ENCODE measurements around the gene PTGDS. TPM values are rescaled to one million over a fixed set of nuclear protein-coding genes. Genes with fewer than 3 reads are reported as not detected.
A peak's percentile ranks its signal among the peaks of the same experiment; 100 is the strongest.

Gene PTGDS
- total and polyA plus RNA-seq, 9 of the 15 experiments (the other 6 are each of a cell fraction or from before 2014, with no cell fraction given): 0.46 to 7.1 (median 2.0) TPM

DNA sequence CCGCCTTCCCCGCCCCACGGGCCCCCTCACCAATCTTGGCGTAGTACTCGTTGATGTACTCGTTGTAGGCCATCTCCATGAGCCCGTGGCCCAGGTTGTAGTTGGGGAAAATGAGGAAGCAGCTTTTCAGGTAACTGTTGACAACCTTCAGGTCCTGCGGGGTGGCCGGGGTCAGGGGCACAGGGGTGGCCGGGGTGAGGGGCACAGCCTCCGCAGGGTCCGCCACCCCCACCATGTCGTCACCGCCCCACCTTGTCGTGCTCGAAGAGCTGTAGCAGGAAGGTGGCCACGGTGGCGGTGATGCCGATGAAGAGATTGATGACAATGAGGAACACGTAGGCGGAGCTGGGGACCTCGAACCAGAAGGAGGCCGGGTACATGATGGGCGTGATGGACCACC lies 33.9 kb downstream of the PTGDS start:
- ChIA-PET POLR2A (interaction anchor here (0.6 to 1.5 kb wide), 2 partner anchors 11 to 159 kb away, joined by 3 to 4 read pairs; no protein-coding TSS in a partner anchor), CTCF (ENCODE audit: low intra/inter-chr PET ratio) (no interaction called here)
- Histone ChIP-seq H4K20me1 (replicated peaks; ENCODE audit: control insufficient read depth, insufficient read depth, low read length) (no peaks in the 10 kb centered on the region), H3K9me3 (replicated peaks; ENCODE audit: control insufficient read depth, insufficient read depth, low read depth, low read length) (no peaks in the 10 kb centered on the region), H3K9me1 (ENCODE audit: control insufficient read depth, insufficient read depth, low read length) (no peaks in the 10 kb centered on the region), H3K4me2 (ENCODE audit: insufficient read depth, low read length) (no peak overlapping the region), H3K27me3 (ENCODE audit: control insufficient read depth in 2 of 2, insufficient read depth in 2 of 2, low read length in 2 of 2) (no peaks in the 10 kb centered on the region), H2AFZ (ENCODE audit: low read depth, low read length) (no peak overlapping the region), H3K36me3 (ENCODE audit: control insufficient read depth, insufficient read depth, low read length) (no peaks in the 10 kb centered on the region), H3K9ac (ENCODE audit: insufficient read depth in 1 of 2, low read depth in 2 of 2, low read length in 2 of 2) (no peak overlapping the region), H3K79me2 (ENCODE audit: control insufficient read depth, insufficient read depth, low read length) (no peaks in the 10 kb centered on the region), H3K4me3 (no peak overlapping the region), H3K27ac (ENCODE audit: extremely low read depth, low read depth, low read length) (no peak overlapping the region), H3K4me1 (replicated peaks in 1 of 2; ENCODE audit: control insufficient read depth in 2 of 2, insufficient read depth in 2 of 2, low read length in 2 of 2) (peaks cover 0 to 76% of the 10 kb centered on the region in 2 experiments; a peak in 2 of 5 replicates)
- no TSS peak for BruUV-seq (replicated peaks)
- in situ Hi-C loops (cut with MboI) (no loop called here), intact Hi-C loops (cut with micrococcal nuclease) (no loop called here)
- 77% methylated on average over 12 of the region's 24 CpGs for WGBS (ENCODE audit: insufficient coverage, low coverage, missing lambda C conversion rate)
- no peak for DNase-seq (ENCODE audit: extremely low read depth in 1 of 4, low spot score in 3 of 4)
- TF ChIP-seq STAG1 (CRISPR knock-in tag; IDR thresholded peaks at IDR 0.05; ENCODE audit: borderline replicate concordance): no peak
- no peak for ATAC-seq
- FAIRE-seq: no peak

DNA sequence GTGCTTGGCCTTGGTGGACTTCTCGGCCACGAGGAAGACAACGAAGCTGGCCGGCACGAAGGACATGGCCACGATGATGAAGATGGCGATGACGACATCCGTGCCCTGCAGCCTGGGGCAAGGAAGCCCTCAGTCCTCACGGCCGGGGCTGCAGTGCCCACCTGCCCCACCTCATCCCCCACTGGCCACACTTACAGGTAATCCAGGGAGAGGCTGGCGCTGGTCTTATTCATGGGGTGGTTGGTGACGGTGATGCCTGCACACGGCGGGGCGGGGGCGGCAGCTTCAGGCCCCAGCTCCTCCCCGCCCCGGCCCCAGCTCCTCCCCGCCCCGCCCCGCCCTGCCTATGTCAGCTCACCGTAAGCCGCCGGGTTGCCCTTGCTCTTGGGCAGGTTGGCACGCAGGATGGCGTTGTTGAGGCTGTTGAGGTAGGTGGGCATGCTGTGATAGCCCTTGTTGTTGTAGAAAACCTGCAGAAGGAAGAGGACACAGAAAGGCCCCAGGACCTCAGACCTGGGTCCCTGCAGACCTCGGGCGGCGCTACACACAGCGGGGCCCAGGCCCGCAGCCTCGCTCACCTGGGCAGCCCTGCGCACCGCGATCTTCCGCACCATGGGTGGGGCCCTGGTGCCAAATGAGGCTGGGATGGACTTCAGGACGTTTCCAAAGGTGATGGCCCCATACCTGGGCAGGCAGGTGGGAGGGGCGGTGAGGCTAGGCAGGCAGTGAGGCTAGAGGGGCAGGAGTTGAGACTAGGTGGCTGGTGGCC lies 34.8 kb downstream of the PTGDS start:
- FAIRE-seq: no peak
- no peaks in the 10 kb centered on the region for H3K36me3 ChIP-seq (ENCODE audit: control insufficient read depth, insufficient read depth, low read length)
- DNase-seq (ENCODE audit: extremely low read depth in 1 of 4, low spot score in 3 of 4): no peak
- no peak overlapping the region for H3K27ac ChIP-seq (ENCODE audit: extremely low read depth, low read depth, low read length)
- no TSS peak for BruUV-seq (replicated peaks)
- peak overlapping the region in 1 of 2 experiments; percentile 80; a peak in 2 of 4 replicates for H3K9ac ChIP-seq (ENCODE audit: insufficient read depth in 1 of 2, low read depth in 2 of 2, low read length in 2 of 2)
- H3K4me1 ChIP-seq (replicated peaks in 1 of 2; ENCODE audit: control insufficient read depth in 2 of 2, insufficient read depth in 2 of 2, low read length in 2 of 2): peaks cover 0 to 70% of the 10 kb centered on the region in 2 experiments; a peak in 2 of 5 replicates
- ATAC-seq: no peak
- WGBS (ENCODE audit: insufficient coverage, low coverage, missing lambda C conversion rate): 81% methylated on average over 21 of the region's 39 CpGs
- intact Hi-C loops (cut with micrococcal nuclease) (no loop called here), in situ Hi-C loops (cut with MboI) (no loop called here)
- no peaks in the 10 kb centered on the region for H3K9me3 ChIP-seq (replicated peaks; ENCODE audit: control insufficient read depth, insufficient read depth, low read depth, low read length)
- H2AFZ ChIP-seq (ENCODE audit: low read depth, low read length): no peak overlapping the region
- POLR2A ChIA-PET: interaction anchor here (0.6 to 0.7 kb wide), 2 partner anchors 86 to 160 kb away, joined by 3 read pairs; no protein-coding TSS in a partner anchor
- H4K20me1 ChIP-seq (replicated peaks; ENCODE audit: control insufficient read depth, insufficient read depth, low read length): no peaks in the 10 kb centered on the region
- H3K4me2 ChIP-seq (ENCODE audit: insufficient read depth, low read length): no peak overlapping the region
- no peaks in the 10 kb centered on the region for H3K9me1 ChIP-seq (ENCODE audit: control insufficient read depth, insufficient read depth, low read length)
- no peaks in the 10 kb centered on the region for H3K27me3 ChIP-seq (ENCODE audit: control insufficient read depth in 2 of 2, insufficient read depth in 2 of 2, low read length in 2 of 2)
- no peak overlapping the region for H3K4me3 ChIP-seq
- H3K79me2 ChIP-seq (ENCODE audit: control insufficient read depth, insufficient read depth, low read length): no peaks in the 10 kb centered on the region
- CTCF ChIA-PET (ENCODE audit: low intra/inter-chr PET ratio): no interaction called here
- TF ChIP-seq SMARCC2 (IDR thresholded peaks at IDR 0.05; ENCODE audit: low read depth) (no peak), YBX1 (IDR thresholded peaks at IDR 0.05) (no peak), ZNF584 (CRISPR knock-in tag; IDR thresholded peaks at IDR 0.05; ENCODE audit: low read depth) (no peak), ZNF121 (CRISPR knock-in tag; conservative IDR thresholded peaks at IDR 0.05) (no peak), EZH2 (IDR thresholded peaks at IDR 0.05; ENCODE audit: borderline replicate concordance, low read depth, low read length) (no peak), KAT7 (CRISPR knock-in tag; IDR thresholded peaks at IDR 0.05; ENCODE audit: borderline replicate concordance) (no peak), XRCC5 (IDR thresholded peaks at IDR 0.05; ENCODE audit: low read depth, low read length) (no peak), PHF21A (IDR thresholded peaks at IDR 0.05; ENCODE audit: borderline replicate concordance, low read depth) (no peak), NRF1 (conservative IDR thresholded peaks at IDR 0.05 in 1 of 2, IDR thresholded peaks at IDR 0.05 in 1 of 2) (no peak)
- TF ChIP-seq, protein P1, sequence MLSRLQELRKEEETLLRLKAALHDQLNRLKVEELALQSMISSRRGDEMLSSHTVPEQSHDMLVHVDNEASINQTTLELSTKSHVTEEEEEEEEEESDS (CRISPR knock-in tag; IDR thresholded peaks at IDR 0.05): no peak
